A549 (cell line): Measurements from ENCODE around the gene STRADB. TPM values are rescaled to one million over a fixed set of nuclear protein-coding genes. Genes with fewer than 3 reads are reported as not detected.
"Not testable (repeated sequence)": the region's sequence is repeated elsewhere in the genome, so short reads cannot be mapped to it uniquely, and the experiment has no call there.

Experiments
- ATAC-seq, 2 experiments: fragments of 200-7000 bp in 1 of 2; fragments of >200 bp in 1 of 2; cut with Nextera tagmentation in 1 of 2; cut with Tn5 transposase in 1 of 2; 3 replicates each; pipeline versions ENCODE4 v1.8.0 to v1.9.1; 2018 to 2020; ENCODE audit warnings: mild to moderate bottlenecking in 1 of 2, moderate library complexity in 1 of 2
- CTCF ChIA-PET: fragments of 300-600 bp; sonication (Branson Sonifier 250); formaldehyde crosslinking; extraction: SDS; loops from one replicate; lab custom pipeline; 2021; ENCODE audit warnings: antibody characterized with exemption, inconsistent platforms; lab: Yijun Ruan, JAX
- POLR2A ChIA-PET: fragments of 350-600 bp; formaldehyde crosslinking; extraction: SDS; loops from one replicate; lab custom pipeline; 2021; ENCODE audit warnings: antibody characterized with exemption, inconsistent platforms; lab: Yijun Ruan, JAX
- DNase-seq, 2 experiments: peaks; one replicate each; pipeline versions ENCODE4 v3.0.0 to v3.0.0-alpha.2; 2011 to 2016; ENCODE audit warnings: low read depth in 1 of 2, low spot score in 1 of 2
- FAIRE-seq: peaks from 2 replicates; lab custom pipeline; 2011; peaks lifted over from hg19 to GRCh38; lab: Jason Lieb, UNC
- H3K27ac ChIP-seq, 2 experiments: fragments of >200 bp; sonication (Bioruptor Twin); formaldehyde crosslinking; 3 replicates each; pipeline ENCODE4 v1.5.1; 2016 to 2017
- H3K4me1 ChIP-seq: fragments of >200 bp; sonication (Bioruptor Twin); formaldehyde crosslinking; 3 replicates; pipeline ENCODE4 v1.6.1; 2016
- H3K4me2 ChIP-seq: fragments of >200 bp; sonication (Bioruptor Twin); formaldehyde crosslinking; 3 replicates; pipeline ENCODE4 v1.6.1; 2016
- H3K4me3 ChIP-seq: fragments of >200 bp; sonication (Bioruptor Twin); formaldehyde crosslinking; 3 replicates; pipeline ENCODE4 v1.5.1; 2016
- H3K9me3 ChIP-seq: fragments of >200 bp; sonication (Bioruptor Twin); formaldehyde crosslinking; 3 replicates; pipeline ENCODE4 v1.6.1; 2016
- HDAC2 ChIP-seq: fragments of 200-600 bp; sonication (generic); IDR thresholded peaks from 2 replicates; pipeline ENCODE4 v1.6.1; 2016
- HOXB5 ChIP-seq: fragments of 250-450 bp; sonication (Bioruptor Pico); IDR thresholded peaks from 2 replicates; pipeline ENCODE4 v1.5.0; 2020; ENCODE audit warnings: mild to moderate bottlenecking, moderate library complexity
- KDM5A ChIP-seq: fragments of 200-600 bp; sonication (generic); IDR thresholded peaks from 2 replicates; pipeline ENCODE4 v1.6.1; 2016; ENCODE audit warnings: antibody characterized with exemption, mild to moderate bottlenecking
- RNF2 ChIP-seq: fragments of 200-600 bp; sonication (generic); IDR thresholded peaks from 2 replicates; pipeline ENCODE4 v1.6.1; 2016; ENCODE audit warnings: low read depth, mild to moderate bottlenecking, antibody characterized with exemption, moderate library complexity, borderline replicate concordance
- SMC3 ChIP-seq: fragments of >200 bp; sonication (Bioruptor Twin); formaldehyde crosslinking; IDR thresholded peaks from 3 replicates; pipeline ENCODE4 v1.6.1; 2018; ENCODE audit warnings: inconsistent platforms
- TP53 ChIP-seq: fragments of 250-450 bp; sonication (Bioruptor Pico); IDR thresholded peaks from 2 replicates; pipeline ENCODE4 v1.5.0; 2021; ENCODE audit warnings: mild to moderate bottlenecking, moderate library complexity
- WGBS: methylation state at CpG from one replicate; pipeline ENCODE4 v1.1.6; 2017; ENCODE audit errors: missing lambda C conversion rate; 5-methylcytosine and 5-hydroxymethylcytosine counted together
- polyA plus RNA-seq, 4 experiments: library from polyadenylated mRNA; depleted of rRNA in 3 of 4; stranded (reverse); fragments of >200 nt; fragmentation: RNase III in 1 of 4; extraction: RNeasy Plus Mini Kit Qiagen cat#74134 plus additional on column Dnase treatment in 1 of 4; gene quantifications; 2 replicates in 3 of 4; 3 replicates in 1 of 4; pipeline ENCODE4 v1.2.3, GENCODE V29; 2011 to 2017
- TF ChIP-seq, protein P1 (sequence below): fragments of 450-650 bp; IDR thresholded peaks from 2 replicates; pipeline ENCODE4 v1.6.1; 2014; ENCODE audit warnings: antibody characterized with exemption
- TF ChIP-seq, protein P2 (sequence below): fragments of 200-600 bp; sonication (generic); IDR thresholded peaks from 2 replicates; pipeline ENCODE4 v1.6.1; 2016; ENCODE audit warnings: antibody characterized with exemption, mild to moderate bottlenecking, moderate library complexity

Gene STRADB
- polyA plus RNA-seq, 2 of the 4 experiments (the other 2 are of a cell fraction): 24.0 to 29.0 TPM

DNA sequence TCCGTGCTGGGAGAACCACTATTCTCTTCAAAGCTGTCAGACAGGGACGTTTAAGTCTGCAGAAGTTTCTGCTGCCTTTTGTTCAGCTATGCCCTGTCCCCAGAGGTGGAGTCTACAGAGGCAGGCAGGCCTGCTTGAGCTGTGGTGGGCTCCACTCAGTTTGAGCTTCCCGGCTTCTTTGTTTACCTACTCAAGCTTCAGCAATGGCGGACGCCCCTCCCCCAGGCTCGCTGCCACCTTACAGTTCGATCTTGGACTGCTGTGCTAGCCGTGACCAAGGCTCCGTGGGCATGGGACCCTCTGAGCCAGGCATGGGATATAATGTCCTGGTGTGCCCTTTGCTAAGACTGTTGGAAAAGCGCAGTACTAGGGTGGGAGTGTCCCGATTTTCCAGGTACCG lies 21.2 kb upstream of the STRADB start:
- POLR2A ChIA-PET, CTCF ChIA-PET, H3K9me3 ChIP-seq, DNase-seq, H3K4me2 ChIP-seq, H3K4me3 ChIP-seq, ATAC-seq, H3K27ac ChIP-seq, FAIRE-seq: not testable (repeated sequence)
- WGBS: 96% methylated on average over 12 of the region's 12 CpGs
- H3K4me1 ChIP-seq: peaks cover 13% of the 10 kb centered on the region

- DNase-seq (no peak), ATAC-seq (no peak), FAIRE-seq (no peak)
- H3K4me1 ChIP-seq: peaks cover 13% of the 10 kb centered on the region
- CTCF ChIA-PET: no interaction called here
- no peak overlapping the region for H3K27ac ChIP-seq
- H3K4me2 ChIP-seq: no peak overlapping the region
- peaks cover 3% of the 10 kb centered on the region; the same call in 1 of the 3 replicates for H3K9me3 ChIP-seq
- H3K4me3 ChIP-seq: no peak overlapping the region
- POLR2A ChIA-PET: no interaction called here
- 82% methylated on average over 4 of the region's 5 CpGs for WGBS
- TF ChIP-seq RNF2 (no peak), HDAC2 (no peak), SMC3 (no peak)
- TF ChIP-seq, protein P1, sequence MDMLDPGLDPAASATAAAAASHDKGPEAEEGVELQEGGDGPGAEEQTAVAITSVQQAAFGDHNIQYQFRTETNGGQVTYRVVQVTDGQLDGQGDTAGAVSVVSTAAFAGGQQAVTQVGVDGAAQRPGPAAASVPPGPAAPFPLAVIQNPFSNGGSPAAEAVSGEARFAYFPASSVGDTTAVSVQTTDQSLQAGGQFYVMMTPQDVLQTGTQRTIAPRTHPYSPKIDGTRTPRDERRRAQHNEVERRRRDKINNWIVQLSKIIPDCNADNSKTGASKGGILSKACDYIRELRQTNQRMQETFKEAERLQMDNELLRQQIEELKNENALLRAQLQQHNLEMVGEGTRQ: no peak
- TF ChIP-seq, protein P2, sequence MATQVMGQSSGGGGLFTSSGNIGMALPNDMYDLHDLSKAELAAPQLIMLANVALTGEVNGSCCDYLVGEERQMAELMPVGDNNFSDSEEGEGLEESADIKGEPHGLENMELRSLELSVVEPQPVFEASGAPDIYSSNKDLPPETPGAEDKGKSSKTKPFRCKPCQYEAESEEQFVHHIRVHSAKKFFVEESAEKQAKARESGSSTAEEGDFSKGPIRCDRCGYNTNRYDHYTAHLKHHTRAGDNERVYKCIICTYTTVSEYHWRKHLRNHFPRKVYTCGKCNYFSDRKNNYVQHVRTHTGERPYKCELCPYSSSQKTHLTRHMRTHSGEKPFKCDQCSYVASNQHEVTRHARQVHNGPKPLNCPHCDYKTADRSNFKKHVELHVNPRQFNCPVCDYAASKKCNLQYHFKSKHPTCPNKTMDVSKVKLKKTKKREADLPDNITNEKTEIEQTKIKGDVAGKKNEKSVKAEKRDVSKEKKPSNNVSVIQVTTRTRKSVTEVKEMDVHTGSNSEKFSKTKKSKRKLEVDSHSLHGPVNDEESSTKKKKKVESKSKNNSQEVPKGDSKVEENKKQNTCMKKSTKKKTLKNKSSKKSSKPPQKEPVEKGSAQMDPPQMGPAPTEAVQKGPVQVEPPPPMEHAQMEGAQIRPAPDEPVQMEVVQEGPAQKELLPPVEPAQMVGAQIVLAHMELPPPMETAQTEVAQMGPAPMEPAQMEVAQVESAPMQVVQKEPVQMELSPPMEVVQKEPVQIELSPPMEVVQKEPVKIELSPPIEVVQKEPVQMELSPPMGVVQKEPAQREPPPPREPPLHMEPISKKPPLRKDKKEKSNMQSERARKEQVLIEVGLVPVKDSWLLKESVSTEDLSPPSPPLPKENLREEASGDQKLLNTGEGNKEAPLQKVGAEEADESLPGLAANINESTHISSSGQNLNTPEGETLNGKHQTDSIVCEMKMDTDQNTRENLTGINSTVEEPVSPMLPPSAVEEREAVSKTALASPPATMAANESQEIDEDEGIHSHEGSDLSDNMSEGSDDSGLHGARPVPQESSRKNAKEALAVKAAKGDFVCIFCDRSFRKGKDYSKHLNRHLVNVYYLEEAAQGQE: no peak
Measured at GRCh38 chr2:201430839-201431238, 20.7 kb upstream of the STRADB start.

- TF ChIP-seq HOXB5 (CRISPR knock-in tag): peak; percentile 36; the same call in 1 of the 2 replicates
- no peak for TF ChIP-seq TP53
- POLR2A ChIA-PET: interaction anchor here (2.1 kb wide), 1 partner anchor 19 kb away, joined by 8 read pairs; the partner anchor contains the start of genes STRADB and TRAK2
- H3K4me1 ChIP-seq: peaks cover 13% of the 10 kb centered on the region
- no peak overlapping the region for H3K4me3 ChIP-seq
- 42% methylated on average over 4 of the region's 4 CpGs for WGBS
- FAIRE-seq: no peak
- peak overlapping the region in 1 of 2 experiments; percentile 55; a peak in 3 of 6 replicates for H3K27ac ChIP-seq
- peak in 1 of 2 experiments; percentile 48; a peak in 2 of 6 replicates for ATAC-seq
- H3K4me2 ChIP-seq: peak overlapping the region; percentile 41
- H3K9me3 ChIP-seq: peaks cover 3% of the 10 kb centered on the region; the same call in 1 of the 3 replicates
- CTCF ChIA-PET: no interaction called here
- DNase-seq: peak in 1 of 2 experiments; percentile 16
Measured at GRCh38 chr2:201432038-201432620, 19.4 kb upstream of the STRADB start.

DNA sequence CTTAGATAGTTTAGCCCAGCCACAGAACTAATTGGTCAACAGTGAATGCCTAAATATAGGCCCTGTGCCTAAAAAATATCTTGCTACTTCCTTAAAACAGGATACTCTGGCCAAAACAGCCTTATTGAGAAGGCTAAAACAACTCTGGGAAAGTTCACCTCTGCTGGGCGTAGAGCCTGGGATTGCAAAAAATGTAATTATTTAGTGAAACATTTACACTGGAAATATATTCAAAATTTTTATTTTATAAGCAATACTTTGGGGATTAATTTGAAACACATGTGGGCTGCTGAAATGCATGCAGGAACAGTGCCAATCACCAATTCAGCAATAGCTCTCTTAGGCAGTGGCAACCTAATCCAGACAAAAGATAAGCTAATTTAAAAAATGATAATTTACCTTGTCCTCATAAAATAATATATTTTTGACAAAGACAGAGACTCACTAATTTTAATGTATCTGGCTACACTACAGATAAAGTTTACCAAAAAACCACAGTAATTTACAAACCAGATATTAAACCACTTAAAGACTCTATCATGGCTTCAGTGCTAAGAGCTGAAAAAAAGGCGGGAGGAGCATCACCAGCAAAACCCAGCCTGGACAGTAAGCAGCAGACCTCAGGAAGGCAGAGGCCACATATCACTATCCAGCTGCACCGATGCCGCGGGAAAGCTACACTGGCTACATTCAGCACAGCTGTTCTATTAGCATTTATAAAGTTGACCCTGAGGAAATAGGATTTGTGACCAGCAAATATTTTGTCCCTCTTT lies 18.7 kb upstream of the STRADB start:
- H3K4me1 ChIP-seq: peaks cover 13% of the 10 kb centered on the region
- no peak for TF ChIP-seq KDM5A
- H3K27ac ChIP-seq: peak overlapping the region in 1 of 2 experiments; percentile 55; a peak in 2 of 6 replicates
- WGBS: 96% methylated on average over 5 of the region's 5 CpGs
- DNase-seq (no peak), FAIRE-seq (no peak), ATAC-seq (no peak)
- peak overlapping the region; percentile 41 for H3K4me2 ChIP-seq
- CTCF ChIA-PET: interaction anchor here (1.4 kb wide), 1 partner anchor 19 kb away, joined by 3 read pairs; the partner anchor contains the start of genes STRADB and TRAK2
- H3K4me3 ChIP-seq: no peak overlapping the region
- POLR2A ChIA-PET: interaction anchor here (0.6 to 2.1 kb wide), 2 partner anchors 19 to 185 kb away, joined by 6 to 8 read pairs; partner anchors contain the start of genes STRADB and TRAK2
- peaks cover 3% of the 10 kb centered on the region; the same call in 1 of the 3 replicates for H3K9me3 ChIP-seq
